ENCODE measurements around the gene SMAD6.
A peak's percentile ranks its signal among the peaks of the same experiment; 100 is the strongest.
"Not testable (repeated sequence)": the region's sequence is repeated elsewhere in the genome, so short reads cannot be mapped to it uniquely, and the experiment has no call there.

SMAD6 gene

GRCh38 chr15:66754789-66755188 lies 52.8 kb downstream of the SMAD6 start:
- no peak overlapping the region for H3K27ac ChIP-seq (ENCODE audit: low read depth, low read length)
- no peaks in the 10 kb centered on the region for H3K27me3 ChIP-seq (ENCODE audit: insufficient read depth, low read length)
- H3K36me3 ChIP-seq (ENCODE audit: insufficient read depth, low read length) = 0 out of 2 replicates have a peak, but pooled peaks cover 5% of the 10 kb centered on the region
- H3K4me1 ChIP-seq (ENCODE audit: insufficient read depth, low read length) = peaks cover 16% of the 10 kb centered on the region
- no peak overlapping the region for H3K9ac ChIP-seq (ENCODE audit: low read depth, low read length)
- WGBS = 100% methylated on average over 1 of the region's 1 CpG
- H3K9me3 ChIP-seq (ENCODE audit: insufficient read depth, low read depth, low read length) = peaks cover 10% of the 10 kb centered on the region; the same call in 1 of the 2 replicates
- H3K4me3 ChIP-seq (ENCODE audit: low read length) = no peak overlapping the region

- no peak overlapping the region for H3K9ac ChIP-seq (ENCODE audit: low read depth, low read length)
- no peaks in the 10 kb centered on the region for H3K27me3 ChIP-seq (ENCODE audit: insufficient read depth, low read length)
- peaks cover 9% of the 10 kb centered on the region for H3K4me1 ChIP-seq (ENCODE audit: insufficient read depth, low read length)
- no peak overlapping the region for H3K27ac ChIP-seq (ENCODE audit: low read depth, low read length)
- no peak overlapping the region for H3K4me3 ChIP-seq (ENCODE audit: low read length)
- WGBS = 96% methylated on average over 7 of the region's 7 CpGs
- H3K36me3 ChIP-seq (ENCODE audit: insufficient read depth, low read length) = 0 out of 2 replicates have a peak, but pooled peaks cover 5% of the 10 kb centered on the region
- H3K9me3 ChIP-seq (ENCODE audit: insufficient read depth, low read depth, low read length) = peaks cover 10% of the 10 kb centered on the region; the same call in 1 of the 2 replicates
These were observed 53.4 kb downstream of the SMAD6 start for GRCh38 chr15:66755298-66756068.

GRCh38 chr15:66756295-66756694 lies 54.3 kb downstream of the SMAD6 start:
- H3K27me3 ChIP-seq (ENCODE audit: insufficient read depth, low read length) = no peaks in the 10 kb centered on the region
- no peak overlapping the region for H3K27ac ChIP-seq (ENCODE audit: low read depth, low read length)
- peaks cover 5% of the 10 kb centered on the region; the same call in 1 of the 2 replicates for H3K4me1 ChIP-seq (ENCODE audit: insufficient read depth, low read length)
- H3K36me3 ChIP-seq (ENCODE audit: insufficient read depth, low read length) = 0 out of 2 replicates have a peak, but pooled peaks cover 5% of the 10 kb centered on the region
- no peak overlapping the region for H3K4me3 ChIP-seq (ENCODE audit: low read length)
- 92% methylated on average over 6 of the region's 6 CpGs for WGBS
- H3K9ac ChIP-seq (ENCODE audit: low read depth, low read length) = no peak overlapping the region
- H3K9me3 ChIP-seq (ENCODE audit: insufficient read depth, low read depth, low read length) = peaks cover 10% of the 10 kb centered on the region; the same call in 1 of the 2 replicates

- Histone ChIP-seq H3K36me3 (ENCODE audit: insufficient read depth, low read length) (0 out of 2 replicates have a peak, but pooled peaks cover 5% of the 10 kb centered on the region), H3K4me1 (ENCODE audit: insufficient read depth, low read length) (peaks cover 12% of the 10 kb centered on the region), H3K27me3 (ENCODE audit: insufficient read depth, low read length) (no peaks in the 10 kb centered on the region), H3K27ac (ENCODE audit: low read depth, low read length) (no peak overlapping the region), H3K4me3 (ENCODE audit: low read length) (no peak overlapping the region), H3K9ac (ENCODE audit: low read depth, low read length) (no peak overlapping the region), H3K9me3 (ENCODE audit: insufficient read depth, low read depth, low read length) (peaks cover 10% of the 10 kb centered on the region; the same call in 1 of the 2 replicates)
- WGBS = 98% methylated on average over 12 of the region's 12 CpGs
These were observed 55.0 kb downstream of the SMAD6 start for GRCh38 chr15:66757030-66757429.

- Histone ChIP-seq H3K36me3 (ENCODE audit: insufficient read depth, low read length) (0 out of 2 replicates have a peak, but pooled peaks cover 5% of the 10 kb centered on the region), H3K27ac (ENCODE audit: low read depth, low read length) (no peak overlapping the region), H3K27me3 (ENCODE audit: insufficient read depth, low read length) (no peaks in the 10 kb centered on the region), H3K9me3 (ENCODE audit: insufficient read depth, low read depth, low read length) (peaks cover 10% of the 10 kb centered on the region; the same call in 1 of the 2 replicates), H3K4me3 (ENCODE audit: low read length) (no peak overlapping the region), H3K9ac (ENCODE audit: low read depth, low read length) (no peak overlapping the region), H3K4me1 (ENCODE audit: insufficient read depth, low read length) (peaks cover 13% of the 10 kb centered on the region)
- 93% methylated on average over 11 of the region's 11 CpGs for WGBS
These were observed 55.5 kb downstream of the SMAD6 start for GRCh38 chr15:66757521-66757920.

- not testable (repeated sequence) for H3K27me3 ChIP-seq (ENCODE audit: insufficient read depth, low read length); H3K9me3 ChIP-seq (ENCODE audit: insufficient read depth, low read depth, low read length); H3K27ac ChIP-seq (ENCODE audit: low read depth, low read length); H3K36me3 ChIP-seq (ENCODE audit: insufficient read depth, low read length); H3K4me3 ChIP-seq (ENCODE audit: low read length); H3K9ac ChIP-seq (ENCODE audit: low read depth, low read length)
- WGBS = 95% methylated on average over 6 of the region's 6 CpGs
- peaks cover 13% of the 10 kb centered on the region for H3K4me1 ChIP-seq (ENCODE audit: insufficient read depth, low read length)
These were observed 56.2 kb downstream of the SMAD6 start for GRCh38 chr15:66758217-66758616.

- 77% methylated on average over 3 of the region's 3 CpGs for WGBS
- Histone ChIP-seq H3K9ac (ENCODE audit: low read depth, low read length) (no peak overlapping the region), H3K4me1 (ENCODE audit: insufficient read depth, low read length) (peaks cover 13% of the 10 kb centered on the region), H3K4me3 (ENCODE audit: low read length) (no peak overlapping the region), H3K9me3 (ENCODE audit: insufficient read depth, low read depth, low read length) (peaks cover 10% of the 10 kb centered on the region; the same call in 1 of the 2 replicates), H3K27me3 (ENCODE audit: insufficient read depth, low read length) (no peaks in the 10 kb centered on the region), H3K27ac (ENCODE audit: low read depth, low read length) (no peak overlapping the region), H3K36me3 (ENCODE audit: insufficient read depth, low read length) (0 out of 2 replicates have a peak, but pooled peaks cover 5% of the 10 kb centered on the region)
These were observed 56.8 kb downstream of the SMAD6 start for GRCh38 chr15:66758844-66759243.

GRCh38 chr15:66760097-66760967 lies 58.3 kb downstream of the SMAD6 start:
- H3K27me3 ChIP-seq (ENCODE audit: insufficient read depth, low read length) = no peaks in the 10 kb centered on the region
- no peaks in the 10 kb centered on the region for H3K36me3 ChIP-seq (ENCODE audit: insufficient read depth, low read length)
- H3K9ac ChIP-seq (ENCODE audit: low read depth, low read length) = no peak overlapping the region
- peaks cover 2% of the 10 kb centered on the region; the same call in 1 of the 2 replicates for H3K9me3 ChIP-seq (ENCODE audit: insufficient read depth, low read depth, low read length)
- H3K4me3 ChIP-seq (ENCODE audit: low read length) = no peak overlapping the region
- no peak overlapping the region for H3K27ac ChIP-seq (ENCODE audit: low read depth, low read length)
- peaks cover 13% of the 10 kb centered on the region for H3K4me1 ChIP-seq (ENCODE audit: insufficient read depth, low read length)
- 95% methylated on average over 15 of the region's 16 CpGs for WGBS

GRCh38 chr15:66760968-66761725 lies 59.1 kb downstream of the SMAD6 start:
- no peak overlapping the region for H3K9ac ChIP-seq (ENCODE audit: low read depth, low read length)
- no peaks in the 10 kb centered on the region for H3K36me3 ChIP-seq (ENCODE audit: insufficient read depth, low read length)
- no peak overlapping the region for H3K4me3 ChIP-seq (ENCODE audit: low read length)
- WGBS = 87% methylated on average over 16 of the region's 16 CpGs
- H3K27me3 ChIP-seq (ENCODE audit: insufficient read depth, low read length) = no peaks in the 10 kb centered on the region
- H3K27ac ChIP-seq (ENCODE audit: low read depth, low read length) = peak overlapping the region; percentile 26; the same call in 1 of the 2 replicates
- H3K4me1 ChIP-seq (ENCODE audit: insufficient read depth, low read length) = peaks cover 20% of the 10 kb centered on the region
- H3K9me3 ChIP-seq (ENCODE audit: insufficient read depth, low read depth, low read length) = no peaks in the 10 kb centered on the region

- WGBS = 82% methylated on average over 17 of the region's 17 CpGs
- Histone ChIP-seq H3K27ac (ENCODE audit: low read depth, low read length) (peak overlapping the region; percentile 26; the same call in 1 of the 2 replicates), H3K4me1 (ENCODE audit: insufficient read depth, low read length) (peaks cover 23% of the 10 kb centered on the region), H3K9ac (ENCODE audit: low read depth, low read length) (no peak overlapping the region), H3K27me3 (ENCODE audit: insufficient read depth, low read length) (no peaks in the 10 kb centered on the region), H3K36me3 (ENCODE audit: insufficient read depth, low read length) (no peaks in the 10 kb centered on the region), H3K4me3 (ENCODE audit: low read length) (no peak overlapping the region), H3K9me3 (ENCODE audit: insufficient read depth, low read depth, low read length) (no peaks in the 10 kb centered on the region)
These were observed 59.9 kb downstream of the SMAD6 start for GRCh38 chr15:66761726-66762595.
